Measurements from ENCODE around the gene DDX5. TPM values are rescaled to one million over a fixed set of nuclear protein-coding genes. Genes with fewer than 3 reads are reported as not detected.

The DDX5 gene
- total and polyA plus RNA-seq, 2 of the 13 experiments (the other 11 are each of a cell fraction or from before 2014, with no cell fraction given), result 503 to 684 TPM

GRCh38 chr17:64555281-64555680, 49.2 kb upstream of the DDX5 start (continued):
- TF ChIP-seq SMARCC2 (IDR thresholded peaks at IDR 0.05), result no peak
- no peak for TF ChIP-seq FOXJ3 (CRISPR knock-in tag; IDR thresholded peaks at IDR 0.05; ENCODE audit: borderline replicate concordance)
- TF ChIP-seq GFI1 (CRISPR knock-in tag; IDR thresholded peaks at IDR 0.05; ENCODE audit: borderline replicate concordance), result no peak
- no peak for TF ChIP-seq HOXA7 (CRISPR knock-in tag; IDR thresholded peaks at IDR 0.05)
- TF ChIP-seq ZMAT3 (CRISPR knock-in tag; conservative IDR thresholded peaks at IDR 0.05), result no peak

- no peak for FAIRE-seq
- in situ Hi-C loops (cut with HindIII; ENCODE audit: extremely low pct_ligation_motif_present, low pct_unique_long_range_greater_than_20kb), result no loop called here
- H3K27ac ChIP-seq (ENCODE audit: extremely low read length, insufficient read depth, low read length), result no peak overlapping the region
Observed at GRCh38 chr17:64554028-64554637, 48.0 kb upstream of the DDX5 start.

More at GRCh38 chr17:64554028-64554637, 48.0 kb upstream of the DDX5 start:
- DNase-seq (ENCODE audit: low spot score) (no peak), ATAC-seq (no peak)
- no peaks in the 10 kb centered on the region for H3K79me2 ChIP-seq (ENCODE audit: insufficient read depth, low read length)
- no peaks in the 10 kb centered on the region for H4K20me1 ChIP-seq (ENCODE audit: insufficient read depth, low read length)
- H3K9me3 ChIP-seq (ENCODE audit: low read length), result no peaks in the 10 kb centered on the region
- no peak overlapping the region for H3K4me2 ChIP-seq (ENCODE audit: low read depth, low read length)
- CTCF ChIA-PET (ENCODE audit: low intra/inter-chr PET ratio, low total read pairs), result no interaction called here
- POLR2A ChIA-PET, result no interaction called here
- H2AFZ ChIP-seq (ENCODE audit: low read length), result no peak overlapping the region
- TF ChIP-seq ZNF784 (CRISPR knock-in tag; IDR thresholded peaks at IDR 0.05; ENCODE audit: borderline replicate concordance) (no peak), MTF2 (CRISPR knock-in tag; IDR thresholded peaks at IDR 0.05; ENCODE audit: borderline replicate concordance) (no peak), ZNF672 (CRISPR knock-in tag; IDR thresholded peaks at IDR 0.05) (no peak), POGZ (CRISPR knock-in tag; IDR thresholded peaks at IDR 0.05) (no peak), ZNF652 (CRISPR knock-in tag; IDR thresholded peaks at IDR 0.05; ENCODE audit: borderline replicate concordance, low read depth) (no peak), NPAS2 (CRISPR knock-in tag; IDR thresholded peaks at IDR 0.05; ENCODE audit: borderline replicate concordance) (no peak), TMF1 (CRISPR knock-in tag; IDR thresholded peaks at IDR 0.05; ENCODE audit: low read depth) (no peak)
- intact Hi-C loops (cut with micrococcal nuclease; ENCODE audit: unreplicated experiment), result no loop called here
- peaks cover 7 to 24% of the 10 kb centered on the region in 2 experiments; a peak in 4 of 5 replicates for H3K36me3 ChIP-seq (replicated peaks in 1 of 2; ENCODE audit: control insufficient read depth in 1 of 2, insufficient read depth in 2 of 2, low read length in 2 of 2)
- no peaks in the 10 kb centered on the region for H3K4me1 ChIP-seq (ENCODE audit: insufficient read depth, low read length)
- H3K9ac ChIP-seq (ENCODE audit: insufficient read depth, low read depth, low read length), result no peak overlapping the region
- no peaks in the 10 kb centered on the region; a peak in 1 of 5 replicates for H3K27me3 ChIP-seq (ENCODE audit: control insufficient read depth in 1 of 2, insufficient read depth in 2 of 2, low read length in 2 of 2)
- no TSS peak for BruUV-seq (replicated peaks)
- no peak overlapping the region for H3K4me3 ChIP-seq (replicated peaks in 1 of 3; ENCODE audit: insufficient read depth in 1 of 3, low read depth in 2 of 3, low read length in 3 of 3)

All from HepG2 (cell line).